AG09309 (cell line): ENCODE results near the gene ITK.

Source experiments
- DNase-seq: peaks from one replicate; pipeline ENCODE4 v3.0.0-alpha.2; 2010; ENCODE audit warnings: low read depth
- H3K4me3 ChIP-seq: 2 replicates; pipeline ENCODE4 v1.5.1; 2011; ENCODE audit warnings: mild to moderate bottlenecking, low read depth, low read length, moderate library complexity; ENCODE audit not compliant: control insufficient read depth
- CTCF ChIP-seq: IDR thresholded peaks from 2 replicates; pipeline ENCODE4 v1.5.1; 2011; ENCODE audit warnings: mild to moderate bottlenecking, low read depth, low read length, inconsistent platforms; ENCODE audit not compliant: insufficient read depth, control insufficient read depth; ENCODE audit errors: missing control alignments

Gene ITK

GRCh38 chr5:157279605-157280239 lies 99.1 kb downstream of the ITK start:
- DNase-seq, result no peak
- no peak overlapping the region for H3K4me3 ChIP-seq
- no peak for TF ChIP-seq CTCF

DNA sequence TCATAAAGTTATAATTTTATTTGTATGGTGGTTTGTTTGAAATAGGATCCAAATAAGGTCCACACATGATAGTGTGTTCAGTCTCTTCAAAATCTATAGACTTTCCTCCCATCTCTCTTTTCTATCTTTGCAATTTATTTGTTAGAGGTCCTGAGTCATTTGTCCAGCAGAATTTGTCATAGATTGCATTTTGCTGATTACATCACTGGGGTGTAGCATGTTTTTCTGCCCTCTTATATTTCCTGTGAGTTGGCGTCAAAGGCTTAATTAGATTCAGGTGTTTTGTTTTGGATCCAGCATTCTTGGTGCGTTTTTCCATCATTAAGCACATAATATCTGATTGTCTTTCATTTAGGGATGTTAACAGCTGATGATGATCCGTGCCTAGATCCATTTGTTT lies 100.3 kb downstream of the ITK start:
- no peak overlapping the region for H3K4me3 ChIP-seq
- no peak for TF ChIP-seq CTCF
- DNase-seq, result peak; percentile 57

GRCh38 chr5:157282150-157282549 lies 101.5 kb downstream of the ITK start:
- no peak for DNase-seq
- no peak for TF ChIP-seq CTCF
- no peak overlapping the region for H3K4me3 ChIP-seq

DNA sequence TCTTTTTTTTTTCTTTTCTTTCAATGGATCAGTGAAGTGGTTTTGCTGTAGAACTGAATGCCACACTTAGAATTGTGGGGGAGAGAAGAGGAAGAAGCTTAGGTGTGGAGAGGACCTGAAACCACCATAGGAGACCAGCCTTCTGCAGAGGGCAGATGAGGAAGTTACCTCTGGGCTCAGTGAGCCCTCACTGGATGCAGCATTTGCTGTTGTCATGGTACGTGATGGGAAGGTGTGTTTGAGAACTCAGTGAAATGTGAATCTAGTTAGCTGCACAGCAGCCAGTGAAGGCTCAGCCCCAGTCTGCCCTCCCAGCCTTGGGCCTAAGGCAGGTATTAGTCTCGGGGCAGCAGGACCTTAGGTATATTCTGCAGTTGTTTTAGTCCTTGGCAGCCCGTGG lies 102.8 kb downstream of the ITK start:
- no peak for DNase-seq
- TF ChIP-seq CTCF, result no peak
- no peak overlapping the region for H3K4me3 ChIP-seq

DNA sequence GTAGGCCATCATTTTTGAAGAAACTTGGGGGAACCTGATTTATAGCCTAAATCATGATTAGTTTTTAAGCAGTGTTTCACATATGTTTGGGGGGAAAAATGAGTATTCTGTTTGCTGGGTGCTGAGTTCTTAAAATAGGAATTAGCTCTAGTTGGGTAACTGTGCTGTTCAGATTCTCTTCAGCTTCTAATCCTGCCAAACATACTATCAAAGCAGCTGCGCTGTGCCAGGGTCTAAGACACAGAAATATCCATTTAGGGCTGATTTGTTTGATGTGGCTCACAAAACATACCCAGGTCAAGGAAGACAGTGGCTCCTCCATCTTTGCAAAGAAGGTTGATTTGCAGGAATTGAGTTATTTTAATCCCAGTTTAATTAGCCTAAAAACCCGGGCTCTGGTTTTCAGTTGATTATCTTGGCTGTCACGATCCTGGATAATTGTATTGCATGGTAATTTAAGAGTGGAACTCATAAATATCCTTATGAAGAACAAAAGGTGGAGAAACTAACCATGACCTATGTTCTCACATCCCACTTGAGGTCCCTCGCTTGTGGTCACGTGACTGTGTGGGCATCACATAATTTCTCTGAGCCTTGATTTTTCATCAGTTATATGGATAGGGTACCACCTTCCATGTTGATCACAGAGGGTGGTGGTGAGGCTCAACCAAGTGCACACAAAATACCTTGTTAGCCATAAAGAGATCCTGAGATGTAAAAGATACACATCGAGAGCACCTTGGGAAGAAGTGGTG lies 104.0 kb downstream of the ITK start:
- no peak for DNase-seq
- H3K4me3 ChIP-seq, result no peak overlapping the region
- TF ChIP-seq CTCF, result no peak

GRCh38 chr5:157285310-157286035 lies 104.8 kb downstream of the ITK start:
- DNase-seq, result no peak
- H3K4me3 ChIP-seq, result no peak overlapping the region
- TF ChIP-seq CTCF, result no peak
